Spinal cord (tissue), 10 donors: ENCODE results near the gene PDCD1LG2. TPM values are rescaled to one million over a fixed set of nuclear protein-coding genes. Genes with fewer than 3 reads are reported as not detected.
A peak's percentile ranks its signal among the peaks of the same experiment; 100 is the strongest.
"Not testable (repeated sequence)": the region's sequence is repeated elsewhere in the genome, so short reads cannot be mapped to it uniquely, and the experiment has no call there.

ENCODE experiments used
- DNase-seq, 6 donors: peaks; one replicate each; pipeline versions ENCODE4 v3.0.0 to v3.0.0-alpha.2; 2013 to 2015; ENCODE audit warnings: low spot score in 6 of 6, low read depth in 4 of 6
- H3K27ac ChIP-seq: one replicate; pipeline ENCODE4 v1.5.1; 2013; ENCODE audit warnings: low read depth, low read length, control low read depth
- H3K27me3 ChIP-seq: one replicate; pipeline ENCODE4 v1.6.1; 2013; ENCODE audit warnings: low read length; ENCODE audit not compliant: control insufficient read depth, insufficient read depth
- H3K36me3 ChIP-seq: one replicate; pipeline ENCODE4 v1.6.1; 2013; ENCODE audit warnings: low read length; ENCODE audit not compliant: control insufficient read depth, insufficient read depth
- H3K4me1 ChIP-seq: one replicate; pipeline ENCODE4 v1.6.1; 2013; ENCODE audit warnings: low read length; ENCODE audit not compliant: control insufficient read depth, insufficient read depth
- H3K4me3 ChIP-seq: one replicate; pipeline ENCODE4 v1.5.1; 2013; ENCODE audit warnings: low read depth, low read length, control low read depth
- H3K9me3 ChIP-seq: one replicate; pipeline ENCODE4 v1.6.1; 2013; ENCODE audit warnings: low read length; ENCODE audit not compliant: control insufficient read depth, insufficient read depth
- WGBS: methylation state at CpG from one replicate; pipeline ENCODE4 v1.1.5; 2013; ENCODE audit warnings: missing lambda C conversion rate; ENCODE audit not compliant: insufficient coverage; 5-methylcytosine and 5-hydroxymethylcytosine counted together
- long read RNA-seq, 4 donors: transcript quantifications; one replicate each; lab custom pipeline, GENCODE V29; 2026
- polyA plus RNA-seq, 2 donors: library from polyadenylated mRNA; unstranded; fragments of 120-200 nt; gene quantifications; one replicate each; pipeline ENCODE4 v1.2.1, GENCODE V29; 2013; ENCODE audit not compliant: insufficient read length in 2 of 2
- total RNA-seq, 2 donors: library from RNA; depleted of rRNA in 1 of 2; stranded (reverse); fragments of 120-200 nt in 1 of 2; fragments of >200 nt in 1 of 2; gene quantifications; one replicate each; pipeline versions ENCODE4 v1.2.3 to v1.2.4, GENCODE V29; 2013 to 2014
- donor health status: healthy.

PDCD1LG2 gene
- total RNA-seq = under 1 TPM; 0.22 to 0.50 TPM
- under 1 TPM; 0.18 to 0.32 TPM for polyA plus RNA-seq
- long read RNA-seq, donor 1 = 0 reads
- long read RNA-seq, donor 2 = 0 reads
- long read RNA-seq, donor 3 = 0 reads
- long read RNA-seq, donor 4 = 0 reads

DNA sequence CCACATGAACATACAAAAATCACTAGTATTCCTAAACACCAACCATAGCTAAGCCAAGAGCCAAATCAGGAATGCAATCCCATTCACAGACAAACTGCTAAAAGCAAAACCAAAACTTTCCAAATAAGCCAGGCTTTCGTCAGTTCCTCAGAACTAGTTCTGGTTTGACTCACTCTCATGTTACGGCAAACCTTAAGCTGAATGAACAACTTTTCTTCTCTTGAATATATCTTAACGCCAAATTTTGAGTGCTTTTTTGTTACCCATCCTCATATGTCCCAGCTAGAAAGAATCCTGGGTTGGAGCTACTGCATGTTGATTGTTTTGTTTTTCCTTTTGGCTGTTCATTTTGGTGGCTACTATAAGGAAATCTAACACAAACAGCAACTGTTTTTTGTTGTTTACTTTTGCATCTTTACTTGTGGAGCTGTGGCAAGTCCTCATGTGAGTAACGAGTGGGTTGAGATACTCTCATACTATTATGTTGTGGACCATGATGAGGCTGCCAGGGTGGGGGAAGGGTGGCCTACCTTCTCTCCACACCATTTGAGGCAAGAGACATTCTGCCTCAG is at the start of gene PDCD1LG2:
Gene PDCD1LG2 (plus strand): TSS at position 172 of the 572 bp plus-strand sequence. CDS start 12,016 bp downstream, outside the sequence.
- 95% methylated on average over 2 of the region's 4 CpGs for WGBS
- H3K36me3 ChIP-seq = no peaks in the 10 kb centered on the region
- no peaks in the 10 kb centered on the region for H3K9me3 ChIP-seq
- H3K27me3 ChIP-seq = no peaks in the 10 kb centered on the region
- H3K4me3 ChIP-seq = no peak within 1 kb of the TSS
- H3K27ac ChIP-seq = no peak within 1 kb of the TSS
- H3K4me1 ChIP-seq = no peaks in the 10 kb centered on the region
- DNase-seq = no peak

DNA sequence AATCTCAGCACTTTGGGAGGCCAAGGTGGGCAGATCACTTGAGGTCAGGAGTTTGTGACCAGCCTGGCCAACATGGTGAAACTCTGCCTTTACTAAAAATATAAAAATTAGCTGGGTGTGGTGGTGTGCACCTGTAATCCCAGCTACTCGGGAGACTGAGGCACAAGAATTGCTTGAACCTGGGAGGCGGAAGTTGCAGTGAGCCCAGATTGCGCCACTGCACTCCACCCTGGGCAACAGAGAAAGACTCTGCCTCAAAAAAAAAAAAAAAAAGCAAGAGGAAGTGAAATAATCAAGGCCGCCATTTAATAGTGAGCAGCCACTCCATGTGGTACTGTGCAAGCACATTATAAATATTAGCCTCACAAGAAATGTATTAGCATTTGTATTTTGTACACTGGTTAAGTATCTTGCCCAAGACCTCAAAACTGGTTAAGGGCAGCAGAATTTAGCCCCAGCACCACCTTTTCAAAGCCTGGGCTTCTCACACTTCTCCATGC is 45.5 kb upstream of the PDCD1LG2 start:
- not testable (repeated sequence) for H3K36me3 ChIP-seq, H3K9me3 ChIP-seq, H3K27ac ChIP-seq, H3K4me1 ChIP-seq, H3K27me3 ChIP-seq, H3K4me3 ChIP-seq, DNase-seq
- no CpG with 5 or more reads among the region's 4 CpGs for WGBS

DNA sequence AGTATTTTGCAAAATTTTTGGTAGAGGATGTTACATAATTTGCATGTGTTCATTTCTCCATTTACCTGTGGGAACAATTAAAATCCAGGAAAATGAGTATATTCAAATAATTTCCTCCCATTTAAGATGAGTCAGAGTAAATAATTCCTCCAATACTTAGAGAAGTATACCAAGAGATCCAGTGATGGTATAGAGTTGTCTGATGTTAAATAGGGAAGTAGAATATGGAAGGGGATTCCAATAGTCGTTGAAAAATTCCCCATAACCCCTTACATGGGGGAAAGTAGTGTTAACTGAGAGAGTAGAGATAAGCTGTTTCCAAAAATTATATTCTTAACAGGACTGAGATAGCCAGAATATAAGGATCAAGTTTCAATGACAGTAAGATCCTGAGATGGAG is 44.3 kb upstream of the PDCD1LG2 start:
- Histone ChIP-seq H3K9me3 (no peaks in the 10 kb centered on the region), H3K36me3 (no peaks in the 10 kb centered on the region), H3K4me3 (no peak overlapping the region), H3K27me3 (no peaks in the 10 kb centered on the region), H3K27ac (no peak overlapping the region), H3K4me1 (no peaks in the 10 kb centered on the region)
- WGBS = no CpG with 5 or more reads among the region's 1 CpG
- DNase-seq = no peak

DNA sequence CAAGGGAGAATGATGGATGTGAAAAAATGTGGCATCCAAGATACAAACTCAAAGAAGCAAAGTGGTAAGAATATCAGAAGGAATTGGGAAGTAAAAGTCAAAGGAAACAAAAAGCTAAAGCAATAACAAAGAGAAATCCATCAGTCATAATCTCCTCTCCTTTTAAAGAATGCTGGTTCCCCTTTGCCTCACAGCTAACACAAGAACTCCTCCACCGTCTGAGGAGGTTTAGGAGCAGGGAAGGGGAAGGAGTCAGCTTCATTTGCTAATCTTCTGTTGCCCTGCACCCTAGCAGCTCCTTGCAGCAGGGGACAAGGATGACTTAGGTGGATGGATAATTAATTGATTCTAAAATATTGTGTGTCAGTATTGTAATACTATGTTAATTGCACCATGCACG is 43.6 kb upstream of the PDCD1LG2 start:
- no peak overlapping the region for H3K4me3 ChIP-seq
- no peak overlapping the region for H3K27ac ChIP-seq
- H3K9me3 ChIP-seq = no peaks in the 10 kb centered on the region
- no peaks in the 10 kb centered on the region for H3K36me3 ChIP-seq
- DNase-seq = no peak
- no peaks in the 10 kb centered on the region for H3K4me1 ChIP-seq
- no CpG with 5 or more reads among the region's 2 CpGs for WGBS
- no peaks in the 10 kb centered on the region for H3K27me3 ChIP-seq

DNA sequence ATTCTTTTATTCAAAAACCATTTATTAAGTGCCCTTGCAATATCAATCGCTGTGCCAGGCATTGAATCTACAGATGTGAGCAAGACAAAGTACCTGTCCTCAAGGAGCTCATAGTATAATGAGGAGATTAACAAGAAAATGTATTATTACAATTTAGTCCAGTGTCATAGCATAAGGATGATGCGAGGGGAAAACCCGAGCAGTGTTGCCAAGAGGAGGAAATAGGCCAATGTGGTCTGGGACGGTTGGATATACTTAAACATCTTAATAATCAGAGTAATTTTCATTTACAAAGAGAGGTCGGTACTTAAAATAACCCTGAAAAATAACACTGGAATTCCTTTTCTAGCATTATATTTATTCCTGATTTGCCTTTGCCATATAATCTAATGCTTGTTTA is 41.5 kb upstream of the PDCD1LG2 start:
- Histone ChIP-seq H3K4me3 (no peak overlapping the region), H3K27me3 (no peaks in the 10 kb centered on the region), H3K4me1 (no peaks in the 10 kb centered on the region), H3K27ac (no peak overlapping the region), H3K36me3 (no peaks in the 10 kb centered on the region), H3K9me3 (no peaks in the 10 kb centered on the region)
- no CpG with 5 or more reads among the region's 5 CpGs for whole genome bisulfite sequencing
- no peak for DNase-seq

DNA sequence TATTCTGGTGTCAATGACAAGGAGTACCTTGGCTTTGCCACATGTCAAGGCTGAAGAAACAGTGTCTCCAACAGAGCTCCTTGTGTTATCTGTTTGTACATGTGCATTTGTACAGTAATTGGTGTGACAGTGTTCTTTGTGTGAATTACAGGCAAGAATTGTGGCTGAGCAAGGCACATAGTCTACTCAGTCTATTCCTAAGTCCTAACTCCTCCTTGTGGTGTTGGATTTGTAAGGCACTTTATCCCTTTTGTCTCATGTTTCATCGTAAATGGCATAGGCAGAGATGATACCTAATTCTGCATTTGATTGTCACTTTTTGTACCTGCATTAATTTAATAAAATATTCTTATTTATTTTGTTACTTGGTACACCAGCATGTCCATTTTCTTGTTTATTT is 40.2 kb upstream of the PDCD1LG2 start:
- H3K36me3 ChIP-seq = no peaks in the 10 kb centered on the region
- no peak overlapping the region for H3K27ac ChIP-seq
- H3K4me3 ChIP-seq = no peak overlapping the region
- no CpG with 5 or more reads among the region's 1 CpG for WGBS
- no peaks in the 10 kb centered on the region for H3K4me1 ChIP-seq
- peak in 1 of 6 donors; percentile 3 for DNase-seq
- H3K27me3 ChIP-seq = no peaks in the 10 kb centered on the region
- no peaks in the 10 kb centered on the region for H3K9me3 ChIP-seq

DNA sequence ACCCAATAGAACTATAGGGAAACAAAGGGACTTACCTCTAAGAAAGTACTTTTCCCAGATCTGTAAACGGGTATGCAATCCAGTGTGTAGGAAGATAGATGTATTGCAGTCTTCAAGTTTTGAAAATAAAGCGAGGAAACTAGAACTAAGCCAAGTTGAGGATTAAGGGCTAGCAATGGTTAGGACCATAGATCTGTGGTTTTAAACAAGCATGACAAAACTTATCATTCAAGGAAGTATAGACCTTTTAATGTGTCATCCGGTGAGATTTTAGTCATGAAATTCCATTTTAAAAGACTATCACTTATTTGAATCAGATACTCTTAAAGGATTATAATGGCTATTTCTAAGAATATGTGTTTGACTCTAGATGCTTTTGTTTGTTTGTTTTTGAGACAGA is 39.5 kb upstream of the PDCD1LG2 start:
- no peak for DNase-seq
- Histone ChIP-seq H3K27ac (no peak overlapping the region), H3K36me3 (no peaks in the 10 kb centered on the region), H3K9me3 (no peaks in the 10 kb centered on the region), H3K4me3 (no peak overlapping the region), H3K27me3 (no peaks in the 10 kb centered on the region), H3K4me1 (no peaks in the 10 kb centered on the region)
- no CpG with 5 or more reads among the region's 3 CpGs for WGBS

DNA sequence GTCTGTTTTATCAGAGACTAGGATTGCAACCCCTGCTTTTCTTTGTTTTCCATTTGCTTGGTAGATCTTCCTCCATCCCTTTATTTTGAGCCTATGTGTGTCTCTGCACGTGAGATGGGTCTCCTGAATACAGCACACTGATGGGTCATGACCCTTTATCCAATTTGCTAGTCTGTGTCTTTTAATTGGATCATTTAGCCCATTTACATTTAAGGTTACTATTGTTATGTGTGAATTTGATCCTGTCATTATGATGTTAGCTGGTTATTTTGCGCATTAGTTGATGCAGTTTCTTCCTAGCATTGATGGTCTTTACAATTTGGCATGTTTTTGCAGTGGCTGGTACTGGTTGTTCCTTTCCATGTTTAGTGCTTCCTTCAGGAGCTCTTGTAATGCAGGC is 34.7 kb upstream of the PDCD1LG2 start:
- H3K9me3 ChIP-seq, H3K27me3 ChIP-seq, H3K27ac ChIP-seq, DNase-seq, H3K4me3 ChIP-seq, H3K4me1 ChIP-seq, H3K36me3 ChIP-seq: not testable (repeated sequence)
- WGBS = no CpG with 5 or more reads among the region's 2 CpGs

DNA sequence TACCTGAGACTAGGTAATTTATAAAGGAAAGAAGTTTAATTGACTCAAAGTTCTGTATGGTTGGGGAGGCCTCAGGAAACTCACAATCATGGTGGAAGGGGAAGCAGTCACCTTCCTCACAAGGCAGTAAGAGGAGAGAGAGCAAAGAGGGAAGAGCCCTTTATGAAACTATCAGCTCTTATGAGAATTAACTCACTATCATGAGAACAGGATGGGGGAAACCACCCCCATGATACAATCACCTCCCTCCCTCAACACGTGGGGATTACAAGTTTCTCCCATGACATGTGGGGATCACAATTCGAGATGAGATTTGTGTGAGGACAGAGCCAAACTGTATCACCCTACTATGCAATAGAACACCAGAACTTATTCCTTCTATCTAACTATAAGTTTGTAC is 32.1 kb upstream of the PDCD1LG2 start:
- H3K4me1 ChIP-seq = no peaks in the 10 kb centered on the region
- no peak overlapping the region for H3K27ac ChIP-seq
- no peaks in the 10 kb centered on the region for H3K36me3 ChIP-seq
- H3K9me3 ChIP-seq = no peaks in the 10 kb centered on the region
- no peaks in the 10 kb centered on the region for H3K27me3 ChIP-seq
- 80% methylated on average over 1 of the region's 2 CpGs for WGBS
- H3K4me3 ChIP-seq = no peak overlapping the region
- DNase-seq = no peak

DNA sequence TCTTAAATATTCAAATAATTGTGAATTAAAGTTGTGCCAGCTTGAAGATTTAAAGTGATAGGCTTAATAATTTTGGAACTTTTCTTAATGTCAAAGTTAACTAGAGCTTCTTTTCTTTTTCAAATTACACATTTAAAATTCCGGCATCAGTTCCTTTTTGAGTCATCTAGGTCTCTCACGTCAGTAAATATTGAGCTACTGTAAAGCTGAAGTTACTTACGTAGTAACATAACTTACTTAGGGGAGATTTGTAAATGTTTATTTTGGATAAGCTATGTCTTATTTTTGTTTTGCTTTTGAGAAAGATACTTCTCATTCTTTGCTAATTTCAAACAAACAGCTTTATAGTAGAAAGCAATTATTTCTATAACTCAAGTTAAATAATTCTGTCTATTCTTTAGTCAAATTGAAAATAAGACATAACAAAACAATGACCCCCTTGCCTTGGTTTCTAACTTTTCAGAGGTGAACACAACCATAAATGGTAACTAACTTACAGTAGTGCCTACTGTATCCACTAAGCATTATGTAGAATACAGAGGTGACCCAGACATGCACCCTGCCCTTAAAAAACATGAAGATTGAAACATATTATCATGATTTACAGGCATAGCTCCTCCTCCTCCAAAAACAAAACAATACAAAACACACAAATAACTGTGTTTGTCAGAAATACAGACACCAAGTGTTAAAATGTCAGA is 30.2 kb upstream of the PDCD1LG2 start:
- no peak overlapping the region for H3K4me3 ChIP-seq
- DNase-seq = no peak
- H3K36me3 ChIP-seq = no peaks in the 10 kb centered on the region
- no peaks in the 10 kb centered on the region for H3K27me3 ChIP-seq
- no peaks in the 10 kb centered on the region for H3K4me1 ChIP-seq
- no peak overlapping the region for H3K27ac ChIP-seq
- no CpG with 5 or more reads among the region's 3 CpGs for WGBS
- no peaks in the 10 kb centered on the region for H3K9me3 ChIP-seq
